H1 (cell line): ENCODE data around the gene DIABLO. TPM values are rescaled to one million over a fixed set of nuclear protein-coding genes. Genes with fewer than 3 reads are reported as not detected.

ENCODE experiments used
- CTCF ChIA-PET: fragments of 300-600 bp; sonication (Branson Sonifier 250); formaldehyde crosslinking; loops from one replicate; lab custom pipeline; 2021; ENCODE audit not compliant: partially characterized antibody; lab: Charles Lee
- POLR2A ChIA-PET: fragments of 300-600 bp; sonication (Branson Sonifier 250); formaldehyde crosslinking; loops from one replicate; lab custom pipeline; 2021; ENCODE audit warnings: inconsistent platforms; ENCODE audit not compliant: partially characterized antibody; lab: Charles Lee
- DNase-seq, 2 experiments: peaks; one replicate each; pipeline versions ENCODE4 v3.0.0 to v3.0.0-alpha.2; 2010 to 2022; ENCODE audit warnings: low spot score in 2 of 2, low read depth in 1 of 2, mixed read lengths in 1 of 2
- FAIRE-seq: peaks from 2 replicates; lab custom pipeline; 2011; peaks lifted over from hg19 to GRCh38; lab: Jason Lieb, UNC
- H2AFZ ChIP-seq: 2 replicates; pipeline ENCODE4 v1.8.1; 2012; ENCODE audit warnings: low read length, inconsistent platforms
- H2AK5ac ChIP-seq: 2 replicates; pipeline ENCODE4 v1.6.1; 2013; ENCODE audit warnings: low read depth, low read length
- H2BK120ac ChIP-seq: replicated peaks from 2 replicates; pipeline ENCODE3; 2013; ENCODE audit warnings: low read depth, low read length, inconsistent platforms
- H2BK12ac ChIP-seq: 2 replicates; pipeline ENCODE4 v1.6.1; 2013; ENCODE audit warnings: low read depth, low read length
- H2BK15ac ChIP-seq: 2 replicates; pipeline ENCODE4 v1.6.1; 2013; ENCODE audit warnings: low read length
- H2BK20ac ChIP-seq: 2 replicates; pipeline ENCODE4 v1.6.1; 2013; ENCODE audit warnings: low read length
- H2BK5ac ChIP-seq: 2 replicates; pipeline ENCODE4 v1.6.1; 2013; ENCODE audit warnings: low read depth, low read length
- H3K14ac ChIP-seq: 2 replicates; pipeline ENCODE4 v1.6.1; 2013; ENCODE audit warnings: inconsistent platforms; ENCODE audit not compliant: insufficient read length
- H3K18ac ChIP-seq: 2 replicates; pipeline ENCODE4 v1.6.1; 2013; ENCODE audit warnings: low read length; ENCODE audit errors: extremely low read depth
- H3K23ac ChIP-seq: 2 replicates; pipeline ENCODE4 v1.6.1; 2013; ENCODE audit warnings: inconsistent platforms; ENCODE audit not compliant: insufficient read length
- H3K23me2 ChIP-seq: 2 replicates; pipeline ENCODE4 v1.6.1; 2013; ENCODE audit warnings: low read depth, low read length
- H3K27ac ChIP-seq: 2 replicates; pipeline ENCODE4 v1.6.1; 2011; ENCODE audit warnings: low read depth, low read length, inconsistent platforms
- H3K27me3 ChIP-seq, 4 experiments: replicated peaks in 1 of 4; 1 replicate in 1 of 4; 2 replicates in 3 of 4; pipeline versions ENCODE4 v1.6.1 to v1.8.1; 2011 to 2013; ENCODE audit warnings: low read length in 3 of 4, mild to moderate bottlenecking in 3 of 4, inconsistent platforms in 2 of 4, mixed read lengths in 2 of 4, moderate library complexity in 1 of 4; ENCODE audit not compliant: control insufficient read depth in 3 of 4, insufficient read depth in 3 of 4; ENCODE audit errors: extremely low read depth in 1 of 4
- H3K36me3 ChIP-seq, 4 experiments: 2 replicates each; pipeline versions ENCODE4 v1.6.1 to v1.8.1; 2011 to 2013; ENCODE audit warnings: mild to moderate bottlenecking in 4 of 4, low read length in 3 of 4, moderate library complexity in 2 of 4, control low read depth in 1 of 4, inconsistent platforms in 1 of 4; ENCODE audit not compliant: insufficient read depth in 4 of 4, control insufficient read depth in 2 of 4
- H3K4ac ChIP-seq: replicated peaks from 2 replicates; pipeline ENCODE3; 2013; ENCODE audit warnings: low read length, low read depth, mixed read lengths, inconsistent platforms; ENCODE audit not compliant: insufficient read length
- H3K4me1 ChIP-seq, 4 experiments: replicated peaks in 1 of 4; 1 replicate in 1 of 4; 2 replicates in 3 of 4; pipeline versions ENCODE4 v1.6.1 to v1.8.1; 2011 to 2013; ENCODE audit warnings: low read length in 3 of 4, inconsistent platforms in 2 of 4, mixed read lengths in 1 of 4; ENCODE audit not compliant: insufficient read depth in 4 of 4, control insufficient read depth in 3 of 4
- H3K4me2 ChIP-seq, 2 experiments: 2 replicates each; pipeline versions ENCODE4 v1.6.1 to v1.8.1; 2011 to 2013; ENCODE audit warnings: low read depth in 2 of 2, low read length in 2 of 2, control low read depth in 1 of 2, inconsistent platforms in 1 of 2, mild to moderate bottlenecking in 1 of 2; ENCODE audit not compliant: insufficient read depth in 1 of 2
- H3K4me3 ChIP-seq, 4 experiments: fragments of 200-600, 300-600 bp in 1 of 4; sonication (generic), shearing (Covaris generic), sonication (Bioruptor Twin) in 1 of 4; 2 replicates each; pipeline versions ENCODE4 v1.5.1 to v1.8.1; 2011 to 2016; ENCODE audit warnings: low read length in 4 of 4, low read depth in 3 of 4, control low read depth in 2 of 4, inconsistent platforms in 2 of 4, mild to moderate bottlenecking in 2 of 4, mixed read lengths in 1 of 4, moderate library complexity in 1 of 4; ENCODE audit not compliant: insufficient read depth in 2 of 4; ENCODE audit errors: extremely low read depth in 1 of 4
- H3K56ac ChIP-seq: replicated peaks from 2 replicates; pipeline ENCODE3; 2013; ENCODE audit warnings: low read depth, mild to moderate bottlenecking, mixed read lengths, low read length, inconsistent platforms; ENCODE audit not compliant: insufficient read length
- H3K79me1 ChIP-seq: 2 replicates; pipeline ENCODE4 v1.6.1; 2013; ENCODE audit warnings: low read depth, low read length, control low read depth
- H3K79me2 ChIP-seq, 2 experiments: 2 replicates each; pipeline versions ENCODE4 v1.6.1 to v1.8.1; 2012 to 2013; ENCODE audit warnings: low read length in 2 of 2, mild to moderate bottlenecking in 2 of 2, inconsistent platforms in 1 of 2; ENCODE audit not compliant: insufficient read depth in 2 of 2, control insufficient read depth in 1 of 2
- H3K9ac ChIP-seq, 4 experiments: replicated peaks in 1 of 4; 1 replicate in 1 of 4; 2 replicates in 3 of 4; pipeline versions ENCODE4 v1.6.1 to v1.8.1; 2011 to 2013; ENCODE audit warnings: low read depth in 3 of 4, low read length in 3 of 4, control low read depth in 2 of 4, mild to moderate bottlenecking in 2 of 4, moderate library complexity in 2 of 4, inconsistent platforms in 1 of 4; ENCODE audit errors: extremely low read depth in 1 of 4
- H3K9me3 ChIP-seq, 2 experiments: 2 replicates each; pipeline versions ENCODE4 v1.6.1 to v1.8.1; 2012 to 2013; ENCODE audit warnings: mild to moderate bottlenecking in 2 of 2, moderate library complexity in 2 of 2, control low read depth in 1 of 2, inconsistent platforms in 1 of 2, low read depth in 1 of 2, low read length in 1 of 2, mixed read lengths in 1 of 2; ENCODE audit not compliant: insufficient read depth in 2 of 2
- H4K20me1 ChIP-seq, 2 experiments: replicated peaks in 1 of 2; 2 replicates each; pipeline versions ENCODE3 to v1.8.1; 2011 to 2013; ENCODE audit warnings: inconsistent platforms in 2 of 2, low read length in 2 of 2, mild to moderate bottlenecking in 1 of 2; ENCODE audit not compliant: insufficient read depth in 2 of 2, control insufficient read depth in 1 of 2
- H4K5ac ChIP-seq: 2 replicates; pipeline ENCODE4 v1.6.1; 2013; ENCODE audit warnings: low read length, low read depth, mixed read lengths, inconsistent platforms; ENCODE audit not compliant: insufficient read length
- H4K8ac ChIP-seq: 2 replicates; pipeline ENCODE4 v1.8.0; 2013; ENCODE audit warnings: mild to moderate bottlenecking, moderate library complexity, low read length, inconsistent platforms; ENCODE audit not compliant: insufficient read depth; ENCODE audit errors: extremely low read depth
- H4K91ac ChIP-seq: replicated peaks from 2 replicates; pipeline ENCODE3; 2013; ENCODE audit warnings: low read length, mixed read lengths, inconsistent platforms; ENCODE audit not compliant: insufficient read length
- CTCF ChIP-seq, 3 experiments: IDR thresholded peaks; 1 replicate in 2 of 3; 2 replicates in 1 of 3; pipeline versions ENCODE4 v1.5.1 to v1.6.1; 2011; ENCODE audit warnings: low read length in 3 of 3, mild to moderate bottlenecking in 3 of 3, inconsistent platforms in 2 of 3, low read depth in 1 of 3, moderate library complexity in 1 of 3; ENCODE audit not compliant: insufficient read depth in 1 of 3; ENCODE audit errors: control extremely low read depth in 1 of 3
- KDM5A ChIP-seq: fragments of 200-600 bp; IDR thresholded peaks from 2 replicates; pipeline ENCODE4 v1.7.1; 2012; ENCODE audit warnings: mild to moderate bottlenecking, low read length, inconsistent platforms, mixed read lengths
- RAD21 ChIP-seq, 2 experiments: IDR thresholded peaks in 1 of 2; conservative IDR thresholded peaks in 1 of 2; 2 replicates each; pipeline ENCODE4 v1.6.1; 2011; ENCODE audit warnings: low read depth in 2 of 2, low read length in 2 of 2, improper control_type of control experiment in 1 of 2, inconsistent platforms in 1 of 2, mild to moderate bottlenecking in 1 of 2, moderate library complexity in 1 of 2
- RNF2 ChIP-seq: fragments of 200-900, 300-1000 bp; sonication (generic); IDR thresholded peaks from 2 replicates; pipeline ENCODE4 v1.7.1; 2016; ENCODE audit warnings: borderline replicate concordance, low read depth, mild to moderate bottlenecking, antibody characterized with exemption, low read length; ENCODE audit not compliant: poor library complexity, severe bottlenecking; ENCODE audit errors: missing control alignments
- SP4 ChIP-seq: IDR thresholded peaks from 2 replicates; pipeline ENCODE4 v1.6.1; 2012; ENCODE audit warnings: low read length, inconsistent platforms
- YY1 ChIP-seq: IDR thresholded peaks from 2 replicates; pipeline ENCODE4 v1.6.1; 2011; ENCODE audit warnings: low read depth, mild to moderate bottlenecking, low read length
- WGBS, 2 experiments: shearing (Covaris generic) in 1 of 2; methylation state at CpG; one replicate each; pipeline versions ENCODE4 v1.1.6 to v1.1.7; 2013 to 2015; ENCODE audit warnings: low lambda C conversion rate in 2 of 2, mixed read lengths in 2 of 2, inconsistent platforms in 1 of 2, low coverage in 1 of 2, missing lambda C conversion rate in 1 of 2; ENCODE audit not compliant: insufficient replicate concordance in 2 of 2, insufficient coverage in 1 of 2, insufficient read length in 1 of 2; ENCODE audit errors: extremely low coverage in 1 of 2, missing lambda C conversion rate in 1 of 2; 5-methylcytosine and 5-hydroxymethylcytosine counted together
- polyA plus RNA-seq, 7 experiments: library from polyadenylated mRNA; depleted of rRNA in 3 of 7; stranded (reverse) in 5 of 7; unstranded in 2 of 7; fragments of >200 nt in 5 of 7; fragments of 200-250 nt in 2 of 7; gene quantifications; 1 replicate in 5 of 7; 2 replicates in 1 of 7; 4 replicates in 1 of 7; pipeline versions ENCODE4 v1.2.1 to v1.2.3, GENCODE V29; 2011 to 2013; ENCODE audit warnings: missing spikeins in 2 of 7, mixed read lengths in 2 of 7
- total RNA-seq: library from RNA; stranded (reverse); fragmentation: NEBNext Ultra II Directional; extraction: Animal tissue kit (Norgen Biotek cat#: 25700); gene quantifications from 2 replicates; pipeline ENCODE4 v1.2.1, GENCODE V29; 2021

DIABLO gene
- total and polyA plus RNA-seq, 2 of the 8 experiments (the other 6 are each of a cell fraction or from before 2014, with no cell fraction given), result 65.2 to 68.3 TPM

- H2AK5ac ChIP-seq, result no peak overlapping the region
- POLR2A ChIA-PET, result interaction anchor here (0.6 to 17.6 kb wide), 3 partner anchors 9 to 62 kb away, joined by 3 to 230 read pairs (median 3); partner anchors contain the start of gene DIABLO
- no peak overlapping the region for H3K4ac ChIP-seq
- no peak overlapping the region for H3K14ac ChIP-seq
- H4K5ac ChIP-seq, result no peak overlapping the region
- H3K79me2 ChIP-seq, result no peaks in the 10 kb centered on the region
- peaks cover 9 to 36% (median 22%) of the 10 kb centered on the region in 4 experiments; a peak in 6 of 7 replicates for H3K27me3 ChIP-seq
- no peak for DNase-seq
- peaks cover 4 to 6% of the 10 kb centered on the region in 2 experiments for H4K20me1 ChIP-seq
- no peak overlapping the region for H2BK15ac ChIP-seq
- no peak for TF ChIP-seq KDM5A
- peak; percentile 17 to 57 (median 46); a peak in 2 of 4 replicates for TF ChIP-seq CTCF (IDR thresholded peaks at IDR 0.05; ENCODE audit: control extremely low read depth in 1 of 3, insufficient read depth in 1 of 3, low read depth in 1 of 3, low read length in 3 of 3)
- no peak for TF ChIP-seq RNF2
- TF ChIP-seq RAD21 (IDR thresholded peaks at IDR 0.05 in 1 of 2, conservative IDR thresholded peaks at IDR 0.05 in 1 of 2; ENCODE audit: low read depth in 2 of 2, low read length in 2 of 2), result peak in 1 of 2 experiments; percentile 32; a peak in 1 of 4 replicates
- no peak for TF ChIP-seq YY1
- no peak for TF ChIP-seq SP4
- TF ChIP-seq, all 59 proteins: peak for 2
- Histone ChIP-seq H4K8ac (peak overlapping the region; percentile 57), H3K79me1 (no peaks in the 10 kb centered on the region), H3K4me3 (no peak overlapping the region), H3K18ac (no peak overlapping the region), H3K27ac (no peak overlapping the region), H2BK120ac (no peak overlapping the region), H3K23me2 (peaks cover 9% of the 10 kb centered on the region; the same call in 1 of the 2 replicates), H3K4me2 (no peak overlapping the region), H2AFZ (no peak overlapping the region), H3K9ac (no peak overlapping the region), H3K23ac (no peak overlapping the region), H3K56ac (no peak overlapping the region), H4K91ac (no peak overlapping the region), H3K36me3 (peaks cover 0 to 4% (median 0%) of the 10 kb centered on the region in 4 experiments; a peak in 1 of 8 replicates), H2BK12ac (no peak overlapping the region), H2BK20ac (no peak overlapping the region), H2BK5ac (no peak overlapping the region), H3K9me3 (no peaks in the 10 kb centered on the region), H3K4me1 (peaks cover 0 to 10% (median 3%) of the 10 kb centered on the region in 4 experiments; a peak in 4 of 7 replicates)
- CTCF ChIA-PET, result interaction anchor here (0.7 to 4.0 kb wide), 7 partner anchors 10 to 330 kb away, joined by 3 to 18 read pairs (median 3); partner anchors contain the start of genes DIABLO and LRRC43
- 92% methylated on average over 17 of the region's 24 CpGs; no CpG with 5 or more reads in 1 of the 2 experiments for WGBS, 2 experiments
- FAIRE-seq, result no peak
Measured at GRCh38 chr12:122200541-122201175, 25.2 kb downstream of the DIABLO start.
